Ishikawa (cell line): Measurements from ENCODE around the gene HOXC11.

Source experiments
- CREB1 ChIP-seq: IDR thresholded peaks from 2 replicates; pipeline ENCODE4 v1.6.1; 2012; ENCODE audit warnings: low read depth
- EGR1 ChIP-seq: IDR thresholded peaks from 2 replicates; pipeline ENCODE4 v1.6.1; 2012
- EP300 ChIP-seq: IDR thresholded peaks from 2 replicates; pipeline ENCODE4 v1.6.1; 2012; ENCODE audit warnings: borderline replicate concordance
- FOXM1 ChIP-seq: IDR thresholded peaks from 2 replicates; pipeline ENCODE4 v1.6.1; 2012; ENCODE audit warnings: low read depth, borderline replicate concordance
- MAX ChIP-seq: IDR thresholded peaks from 2 replicates; pipeline ENCODE4 v1.6.1; 2012
- NFIC ChIP-seq: IDR thresholded peaks from 2 replicates; pipeline ENCODE4 v1.6.1; 2012
- RAD21 ChIP-seq: IDR thresholded peaks from 2 replicates; pipeline ENCODE4 v1.6.1; 2012; ENCODE audit warnings: low read depth
- REST ChIP-seq: IDR thresholded peaks from 2 replicates; pipeline ENCODE4 v1.6.1; 2012; ENCODE audit warnings: low read depth, mild to moderate bottlenecking
- TAF1 ChIP-seq: IDR thresholded peaks from 2 replicates; pipeline ENCODE4 v1.6.1; 2012; ENCODE audit warnings: low read depth, mild to moderate bottlenecking
- TCF12 ChIP-seq: IDR thresholded peaks from 2 replicates; pipeline ENCODE4 v1.6.1; 2012; ENCODE audit warnings: low read depth
- TEAD4 ChIP-seq: IDR thresholded peaks from 2 replicates; pipeline ENCODE4 v1.6.1; 2012
- USF1 ChIP-seq: IDR thresholded peaks from 2 replicates; pipeline ENCODE4 v1.6.1; 2012
- YY1 ChIP-seq: IDR thresholded peaks from 2 replicates; pipeline ENCODE4 v1.6.1; 2012; ENCODE audit warnings: low read depth
- ZBTB7A ChIP-seq: IDR thresholded peaks from 2 replicates; pipeline ENCODE4 v1.6.1; 2012; ENCODE audit warnings: low read depth

The HOXC11 gene

GRCh38 chr12:53980104-53980801, 7.3 kb downstream of the HOXC11 start:
- no peak for TF ChIP-seq EP300
- TF ChIP-seq FOXM1, result no peak
- no peak for TF ChIP-seq YY1
- no peak for TF ChIP-seq MAX
- TF ChIP-seq USF1, result no peak
- no peak for TF ChIP-seq REST
- TF ChIP-seq TAF1, result no peak
- TF ChIP-seq NFIC, result no peak
- TF ChIP-seq CREB1, result no peak
- no peak for TF ChIP-seq RAD21

GRCh38 chr12:53980802-53981496, 8.0 kb downstream of the HOXC11 start:
- TF ChIP-seq MAX, result no peak
- TF ChIP-seq RAD21, result no peak
- no peak for TF ChIP-seq REST
- TF ChIP-seq NFIC, result no peak

GRCh38 chr12:53981634-53982565, 9.0 kb downstream of the HOXC11 start:
- TF ChIP-seq NFIC (no peak), TCF12 (no peak), TEAD4 (no peak), MAX (no peak), EGR1 (no peak), YY1 (no peak), CREB1 (no peak), RAD21 (no peak), ZBTB7A (no peak), REST (no peak), TAF1 (no peak)
